Stomach (tissue), 9 donors: Measurements from ENCODE around the gene ADSS1. TPM values are rescaled to one million over a fixed set of nuclear protein-coding genes. Genes with fewer than 3 reads are reported as not detected.
A peak's percentile ranks its signal among the peaks of the same experiment; 100 is the strongest.

ENCODE experiments used
- DNase-seq, 2 donors: peaks; one replicate each; pipeline versions ENCODE4 v3.0.0 to v3.0.0-alpha.2; 2013 to 2019
- H3K27ac ChIP-seq, 5 donors: fragments of 200-600 bp in 4 of 5; sonication (generic) in 4 of 5; one replicate each; pipeline ENCODE4 v1.5.1; 2013 to 2019; ENCODE audit warnings: mild to moderate bottlenecking in 1 of 5, moderate library complexity in 1 of 5
- H3K27me3 ChIP-seq, 3 donors: fragments of 200-600 bp; sonication (generic); one replicate each; pipeline ENCODE4 v1.5.1; 2017 to 2019; ENCODE audit warnings: mixed run types in 1 of 3
- H3K36me3 ChIP-seq, 4 donors: fragments of 200-600 bp; sonication (generic); 1 replicate in 3 of 4; 2 replicates in 1 of 4; pipeline ENCODE4 v1.5.1; 2016 to 2019
- H3K4me1 ChIP-seq, 4 donors: fragments of 200-600 bp; sonication (generic); one replicate each; pipeline ENCODE4 v1.5.1; 2016 to 2019
- H3K4me3 ChIP-seq, 4 donors: fragments of 200-600 bp; sonication (generic) in 3 of 4; one replicate each; pipeline ENCODE4 v1.5.1; 2016 to 2019; ENCODE audit warnings: mild to moderate bottlenecking in 1 of 4
- H3K9me3 ChIP-seq, 4 donors: fragments of 200-600 bp; sonication (generic); one replicate each; pipeline ENCODE4 v1.5.1; 2016 to 2019
- CTCF ChIP-seq, 7 experiments: fragments of 450-650 bp in 4 of 7; fragments of 200-600 bp in 3 of 7; sonication (generic) in 3 of 7; IDR thresholded peaks; one replicate each; pipeline ENCODE4 v1.5.1; 2016 to 2019; ENCODE audit warnings: antibody characterized with exemption in 7 of 7, control low read depth in 2 of 7, mild to moderate bottlenecking in 1 of 7
- EP300 ChIP-seq: sonication (generic); formaldehyde crosslinking; IDR thresholded peaks from one replicate; pipeline ENCODE4 v1.6.1; 2017; ENCODE audit warnings: antibody characterized with exemption
- POLR2A ChIP-seq, 4 donors: fragments of 450-650 bp; IDR thresholded peaks; one replicate each; pipeline ENCODE4 v1.6.1; 2016; ENCODE audit warnings: antibody characterized with exemption in 4 of 4, control low read depth in 2 of 4, mild to moderate bottlenecking in 1 of 4, moderate library complexity in 1 of 4
- POLR2AphosphoS5 ChIP-seq, 3 donors: sonication (generic); formaldehyde crosslinking; IDR thresholded peaks; one replicate each; pipeline ENCODE4 v1.6.1; 2016; ENCODE audit warnings: antibody characterized with exemption in 3 of 3
- WGBS, 5 donors: extraction: QIAGEN DNeasy Blood & Tissue Kit in 3 of 5; methylation state at CpG; one replicate each; pipeline versions ENCODE4 v1.1.5 to v1.1.7; 2013 to 2018; 5-methylcytosine and 5-hydroxymethylcytosine counted together
- intact Hi-C: fragments of 100-400 bp; cut with DNase I; formaldehyde crosslinking; loops from one replicate; pipeline ENCODE4 v1.15.1; 2023; ENCODE audit warnings: low total_unique reads
- polyA plus RNA-seq, 3 donors: library from polyadenylated mRNA; stranded (reverse); fragments of 200-250 nt; gene quantifications; one replicate each; pipeline ENCODE4 v1.2.3, GENCODE V29; 2013
- total RNA-seq, 5 donors: library from RNA; depleted of rRNA; stranded (reverse); fragments of >200 nt; gene quantifications; one replicate each; pipeline versions ENCODE4 v1.1.0 to v1.2.3, GENCODE V29; 2014 to 2016
- donor health status: healthy with polysubstance abuse.
- donor health status: Bipolar disorder and iron deficiency.
- donor health status: healthy.

ADSS1 gene
- total and polyA plus RNA-seq, 8 donors: 7.0 to 59.4 (median 12.3) TPM; not detected in 1

GRCh38 chr14:104738375-104739019, 14.5 kb downstream of the ADSS1 start:
- WGBS, 5 donors: 91 to 95% (median 94%) methylated on average over 17 to 18 of the region's 18 CpGs
- no peak overlapping the region for H3K27ac ChIP-seq
- no peaks in the 10 kb centered on the region for H3K9me3 ChIP-seq
- DNase-seq: no peak
- peaks cover 20 to 36% (median 25%) of the 10 kb centered on the region in 4 donors for H3K4me1 ChIP-seq
- no peak overlapping the region for H3K4me3 ChIP-seq
- intact Hi-C loops: no loop called here
- peaks cover 0 to 31% (median 23%) of the 10 kb centered on the region in 4 donors for H3K36me3 ChIP-seq
- H3K27me3 ChIP-seq: no peaks in the 10 kb centered on the region
- TF ChIP-seq POLR2A (IDR thresholded peaks at IDR 0.05) (no peak), POLR2AphosphoS5 (IDR thresholded peaks at IDR 0.05) (no peak), EP300 (no peak), CTCF (IDR thresholded peaks at IDR 0.05) (no peak)

GRCh38 chr14:104739026-104739425, 15.0 kb downstream of the ADSS1 start:
- no peak for DNase-seq

DNA sequence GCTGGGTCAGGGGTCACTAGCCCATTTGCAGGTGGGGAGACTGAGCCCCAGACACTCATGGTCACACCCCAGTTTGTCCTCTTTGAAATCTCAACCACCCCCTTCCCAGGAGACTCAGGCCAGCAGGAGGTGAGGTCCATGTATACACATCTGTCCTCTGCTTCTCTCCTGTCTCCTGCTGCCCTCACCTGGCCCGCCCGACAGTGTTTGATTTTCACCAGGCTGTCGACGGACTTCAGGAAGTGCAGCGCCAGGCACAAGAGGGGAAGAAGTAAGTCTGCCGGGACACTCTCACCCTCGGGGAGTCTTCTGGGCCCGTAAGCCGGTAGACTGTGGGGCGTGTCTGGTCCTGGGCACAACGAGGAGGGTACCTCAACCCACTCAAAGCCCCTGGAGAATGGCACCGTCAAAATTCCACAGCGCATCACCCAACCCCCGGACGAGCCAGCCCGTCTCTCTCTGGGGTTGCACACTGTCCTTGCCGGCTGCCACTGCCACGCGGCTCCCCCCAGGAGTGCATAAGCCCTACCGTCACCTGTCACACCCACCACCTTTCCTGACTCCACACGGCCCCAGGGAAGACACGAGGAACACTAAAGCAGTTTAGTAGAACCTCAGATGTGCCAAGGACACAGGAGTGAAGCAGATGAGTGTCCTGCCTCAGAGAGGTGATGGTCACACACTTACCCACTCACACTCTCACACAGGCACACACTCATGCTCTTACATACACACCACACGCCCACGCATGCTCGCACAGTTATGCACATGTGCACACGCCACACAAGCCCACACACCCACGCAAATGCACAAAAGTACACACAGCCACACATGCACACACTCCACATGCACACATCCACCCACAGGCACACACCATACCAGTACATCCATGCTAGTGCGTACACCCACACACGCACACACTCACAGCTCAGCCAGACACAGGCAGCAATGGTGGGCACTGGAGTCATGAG, 15.8 kb downstream of the ADSS1 start:
- peaks cover 0 to 40% (median 32%) of the 10 kb centered on the region in 4 donors for H3K36me3 ChIP-seq
- WGBS, 5 donors: 74 to 83% (median 76%) methylated on average over 29 of the region's 29 CpGs

More at GRCh38 chr14:104739026-104739425, 15.0 kb downstream of the ADSS1 start:
- peaks cover 0 to 35% (median 27%) of the 10 kb centered on the region in 4 donors for H3K36me3 ChIP-seq
- no peak for TF ChIP-seq POLR2A (IDR thresholded peaks at IDR 0.05)
- no peak for TF ChIP-seq EP300
- TF ChIP-seq POLR2AphosphoS5 (IDR thresholded peaks at IDR 0.05): no peak
- TF ChIP-seq CTCF (IDR thresholded peaks at IDR 0.05): no peak
- no peaks in the 10 kb centered on the region for H3K9me3 ChIP-seq
- no peak overlapping the region for H3K27ac ChIP-seq
- no peak overlapping the region for H3K4me3 ChIP-seq
- WGBS, 5 donors: 90 to 96% (median 96%) methylated on average over 4 to 17 of the region's 17 CpGs
- intact Hi-C loops: no loop called here
- peaks cover 20 to 31% (median 23%) of the 10 kb centered on the region in 4 donors for H3K4me1 ChIP-seq
- H3K27me3 ChIP-seq: no peaks in the 10 kb centered on the region

More for the DNA sequence above, 15.8 kb downstream of the ADSS1 start:
- no peak for TF ChIP-seq CTCF (IDR thresholded peaks at IDR 0.05)
- TF ChIP-seq POLR2AphosphoS5 (IDR thresholded peaks at IDR 0.05): no peak
- TF ChIP-seq EP300: no peak
- no peak for TF ChIP-seq POLR2A (IDR thresholded peaks at IDR 0.05)
- no peaks in the 10 kb centered on the region for H3K9me3 ChIP-seq
- H3K4me3 ChIP-seq: no peak overlapping the region
- peaks cover 20 to 24% (median 23%) of the 10 kb centered on the region in 4 donors for H3K4me1 ChIP-seq
- no peaks in the 10 kb centered on the region for H3K27me3 ChIP-seq
- DNase-seq: peak in 1 of 2 donors; percentile 48
- intact Hi-C loops: no loop called here
- H3K27ac ChIP-seq: no peak overlapping the region
